ENCODE data around the gene FOXD4L6. TPM values are rescaled to one million over a fixed set of nuclear protein-coding genes. Genes with fewer than 3 reads are reported as not detected.
A peak's percentile ranks its signal among the peaks of the same experiment; 100 is the strongest.
"Not testable (repeated sequence)": the region's sequence is repeated elsewhere in the genome, so short reads cannot be mapped to it uniquely, and the experiment has no call there.

Gene FOXD4L6
- total and polyA plus RNA-seq, 10 donors, result 0.04 to 0.68 TPM; not detected in 8

DNA sequence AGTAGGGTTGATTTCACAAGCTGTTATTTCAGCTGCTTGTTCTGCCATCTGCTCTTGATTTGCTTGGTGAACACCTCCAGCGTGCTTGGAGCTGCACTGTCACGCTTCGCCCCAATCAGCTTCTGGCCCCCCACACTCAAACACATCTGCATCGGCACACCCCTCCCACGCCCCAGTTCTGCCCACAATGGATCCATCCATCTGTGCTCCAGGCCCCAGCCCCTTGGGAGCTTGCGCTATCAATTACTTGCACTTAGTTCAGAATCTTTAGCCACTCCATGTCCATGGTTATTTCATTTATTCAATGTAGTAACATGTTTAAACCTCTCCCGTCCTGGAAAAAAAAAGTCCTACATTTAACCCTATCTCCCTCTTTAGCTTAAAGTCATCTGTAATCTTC is 28.0 kb downstream of the FOXD4L6 start:
- H3K9me3 ChIP-seq; H3K36me3 ChIP-seq; DNase-seq; H3K27ac ChIP-seq; intact Hi-C loops (cut with DNase I; ENCODE audit: low total_unique reads); H3K4me3 ChIP-seq; H3K27me3 ChIP-seq (replicated peaks in 1 of 7); H3K4me1 ChIP-seq: not testable (repeated sequence)
- WGBS, 5 donors, result 59 to 78% (median 76%) methylated on average over 4 to 7 of the region's 7 CpGs

DNA sequence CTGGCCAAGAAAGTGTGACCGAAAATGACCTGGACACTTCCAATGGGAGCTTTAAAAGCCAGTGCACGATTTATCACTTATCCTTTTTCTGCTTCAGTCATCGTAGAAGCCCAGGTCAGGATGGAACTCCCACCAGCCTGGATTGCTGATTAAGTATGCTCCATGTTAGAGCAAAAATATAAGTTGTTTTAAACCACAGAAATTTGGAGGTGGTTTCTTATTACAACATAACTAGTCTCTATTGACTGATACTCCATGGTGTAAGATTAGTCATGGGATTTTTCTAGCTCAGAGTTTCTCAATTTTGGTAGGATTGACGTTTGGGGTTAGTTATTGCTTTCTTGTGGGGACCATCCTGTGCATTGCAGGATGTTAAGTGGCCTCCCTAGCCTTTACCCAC is 29.7 kb downstream of the FOXD4L6 start:
- H3K27ac ChIP-seq; H3K4me1 ChIP-seq; DNase-seq; intact Hi-C loops (cut with DNase I; ENCODE audit: low total_unique reads); H3K36me3 ChIP-seq; H3K9me3 ChIP-seq; H3K27me3 ChIP-seq (replicated peaks in 1 of 7); H3K4me3 ChIP-seq: not testable (repeated sequence)
- 42 to 63% (median 55%) methylated on average over 4 of the region's 4 CpGs for WGBS, 5 donors

DNA sequence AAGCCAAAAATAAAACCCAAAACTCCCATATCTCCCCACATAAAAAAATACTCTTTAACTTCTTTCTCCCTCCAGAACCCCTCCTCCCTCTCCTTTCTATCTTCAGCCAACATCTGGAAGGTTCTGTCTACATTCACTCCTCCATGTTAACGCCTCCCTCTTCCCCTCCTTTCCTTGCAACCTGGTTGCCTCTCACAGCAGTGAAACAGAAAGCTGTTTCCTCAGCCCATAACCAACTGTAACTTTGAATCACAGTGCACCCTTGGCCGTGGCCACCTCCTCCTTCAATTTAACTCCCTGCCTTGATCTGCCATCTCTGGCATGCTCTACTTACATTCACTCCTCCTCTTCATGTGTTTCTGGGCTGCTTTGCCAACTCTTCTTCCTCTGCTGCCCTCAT is 33.4 kb downstream of the FOXD4L6 start:
- H3K27me3 ChIP-seq (replicated peaks in 1 of 7); H3K4me3 ChIP-seq; intact Hi-C loops (cut with DNase I; ENCODE audit: low total_unique reads); DNase-seq; H3K4me1 ChIP-seq; H3K36me3 ChIP-seq; H3K27ac ChIP-seq; H3K9me3 ChIP-seq: not testable (repeated sequence)
- 22 to 46% (median 39%) methylated on average over 1 to 2 of the region's 2 CpGs for WGBS, 5 donors

DNA sequence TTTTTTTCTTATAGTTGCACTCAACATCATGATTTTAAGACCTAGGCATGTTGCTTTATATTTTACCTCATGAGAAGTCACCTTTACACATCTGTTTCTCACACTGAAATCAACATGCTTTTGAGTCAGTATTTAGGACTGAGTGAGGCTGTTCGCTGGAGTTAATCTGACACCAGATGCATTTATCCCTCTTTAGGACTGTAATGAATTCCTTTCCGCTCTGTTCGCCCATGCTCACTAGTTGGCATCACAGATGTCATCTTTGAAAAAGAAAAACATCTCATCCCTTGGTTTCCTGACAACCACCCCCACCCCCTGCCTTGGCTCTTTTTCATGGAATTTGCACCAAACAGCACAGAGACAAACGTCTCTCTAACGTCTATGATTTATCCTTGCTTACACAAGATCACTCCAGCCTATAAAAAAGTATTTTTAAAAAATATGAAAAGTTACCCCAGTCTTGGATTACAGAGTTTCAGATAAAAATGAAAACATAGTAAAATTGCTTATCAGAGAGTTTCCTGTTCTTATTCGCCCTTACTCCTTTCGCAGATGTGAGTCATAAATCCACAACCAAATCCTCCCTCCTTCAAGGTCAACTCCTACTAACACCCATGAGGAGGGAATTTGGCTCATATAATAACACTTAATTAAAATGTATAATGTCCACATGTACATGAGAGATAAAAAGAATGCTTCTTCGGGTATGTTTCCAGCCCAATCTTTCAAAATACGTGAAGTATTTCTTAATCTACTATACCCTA is 34.3 kb downstream of the FOXD4L6 start:
- 62 to 87% (median 72%) methylated on average over 3 to 5 of the region's 9 CpGs for WGBS, 5 donors
- intact Hi-C loops (cut with DNase I; ENCODE audit: low total_unique reads); H3K27ac ChIP-seq; H3K27me3 ChIP-seq (replicated peaks in 1 of 7); H3K4me1 ChIP-seq; H3K36me3 ChIP-seq; H3K9me3 ChIP-seq; H3K4me3 ChIP-seq; DNase-seq: not testable (repeated sequence)

DNA sequence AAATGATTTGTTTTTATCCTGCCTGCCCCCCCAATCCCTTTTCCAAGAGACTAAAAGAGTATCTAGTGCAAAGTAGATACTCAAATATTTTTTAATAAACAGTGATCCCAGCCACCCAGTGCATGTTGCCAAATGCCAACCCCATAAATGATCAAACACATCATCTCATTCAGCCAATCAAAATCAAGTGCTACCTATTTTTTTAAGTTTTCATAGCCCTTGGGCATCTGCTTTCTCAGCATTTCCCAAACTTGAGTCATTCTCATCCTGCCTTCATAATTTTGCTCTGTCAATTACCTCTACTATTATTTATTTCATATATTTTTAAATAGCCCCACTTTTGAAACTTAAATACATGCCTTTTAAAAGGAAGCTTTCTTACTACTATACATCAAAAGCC is 37.6 kb downstream of the FOXD4L6 start:
- H3K27me3 ChIP-seq (replicated peaks in 1 of 7), result peaks cover 0 to 18% (median 0%) of the 10 kb centered on the region in 7 donors
- H3K4me1 ChIP-seq; H3K36me3 ChIP-seq; H3K27ac ChIP-seq; H3K4me3 ChIP-seq; DNase-seq; H3K9me3 ChIP-seq; intact Hi-C loops (cut with DNase I; ENCODE audit: low total_unique reads): not testable (repeated sequence)

DNA sequence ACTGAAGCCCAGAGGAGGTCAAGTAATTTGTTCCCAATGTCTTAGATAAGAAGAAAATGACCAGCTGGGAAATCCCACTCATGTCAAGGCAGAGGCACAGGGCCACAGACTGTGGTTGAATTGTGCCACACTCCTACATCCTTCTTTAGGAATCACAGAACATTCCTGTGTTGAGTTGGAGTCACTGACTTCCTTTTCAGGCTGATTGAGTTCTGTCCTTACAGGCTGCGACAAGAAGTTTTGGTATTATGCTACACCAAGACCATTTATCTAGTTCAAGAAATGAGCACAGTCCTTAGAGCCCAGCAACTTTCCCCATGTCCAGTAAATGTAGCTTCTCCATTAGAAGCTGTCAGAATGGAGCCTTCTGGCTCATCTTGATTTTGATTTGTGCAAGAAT is 38.1 kb downstream of the FOXD4L6 start:
- DNase-seq; H3K36me3 ChIP-seq; H3K27ac ChIP-seq; H3K4me1 ChIP-seq; H3K4me3 ChIP-seq; H3K9me3 ChIP-seq; intact Hi-C loops (cut with DNase I; ENCODE audit: low total_unique reads): not testable (repeated sequence)
- WGBS, 5 donors, result 36 to 60% (median 50%) methylated on average over 1 of the region's 1 CpG
- H3K27me3 ChIP-seq (replicated peaks in 1 of 7), result peaks cover 0 to 18% (median 0%) of the 10 kb centered on the region in 7 donors

DNA sequence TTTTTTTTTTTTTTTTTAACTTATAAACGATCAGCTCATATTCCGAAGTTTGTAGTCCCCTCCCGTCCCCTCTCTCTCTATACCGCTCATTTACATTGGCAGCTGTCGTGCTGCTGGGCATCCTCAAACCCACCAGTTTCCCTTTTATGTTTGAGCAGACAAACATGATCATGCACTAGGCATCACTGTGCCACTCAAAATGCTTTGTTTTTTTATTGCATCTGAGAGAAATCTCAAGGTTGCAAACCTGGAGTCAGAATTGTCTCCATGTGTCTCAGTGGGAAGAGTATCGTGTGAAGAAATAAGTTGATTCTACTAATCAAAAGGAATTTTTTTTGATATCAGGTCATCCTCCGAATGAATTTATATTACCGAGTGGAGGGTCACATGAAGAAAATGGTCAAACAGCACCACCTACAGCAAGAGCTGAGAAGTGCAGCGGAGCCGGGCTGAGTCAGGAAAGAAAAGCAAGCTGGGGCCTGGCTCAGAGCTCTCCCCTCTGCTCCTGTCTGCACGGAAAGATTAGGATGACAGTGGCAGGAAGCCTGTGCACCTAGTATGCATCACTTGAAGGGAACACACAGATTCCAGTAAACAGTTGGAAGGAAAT is 39.9 kb downstream of the FOXD4L6 start:
- H3K4me1 ChIP-seq; H3K9me3 ChIP-seq; H3K4me3 ChIP-seq; H3K27ac ChIP-seq; DNase-seq; intact Hi-C loops (cut with DNase I; ENCODE audit: low total_unique reads); H3K36me3 ChIP-seq: not testable (repeated sequence)
- H3K27me3 ChIP-seq (replicated peaks in 1 of 7), result peaks cover 0 to 18% (median 0%) of the 10 kb centered on the region in 7 donors
- TF ChIP-seq, protein P1, sequence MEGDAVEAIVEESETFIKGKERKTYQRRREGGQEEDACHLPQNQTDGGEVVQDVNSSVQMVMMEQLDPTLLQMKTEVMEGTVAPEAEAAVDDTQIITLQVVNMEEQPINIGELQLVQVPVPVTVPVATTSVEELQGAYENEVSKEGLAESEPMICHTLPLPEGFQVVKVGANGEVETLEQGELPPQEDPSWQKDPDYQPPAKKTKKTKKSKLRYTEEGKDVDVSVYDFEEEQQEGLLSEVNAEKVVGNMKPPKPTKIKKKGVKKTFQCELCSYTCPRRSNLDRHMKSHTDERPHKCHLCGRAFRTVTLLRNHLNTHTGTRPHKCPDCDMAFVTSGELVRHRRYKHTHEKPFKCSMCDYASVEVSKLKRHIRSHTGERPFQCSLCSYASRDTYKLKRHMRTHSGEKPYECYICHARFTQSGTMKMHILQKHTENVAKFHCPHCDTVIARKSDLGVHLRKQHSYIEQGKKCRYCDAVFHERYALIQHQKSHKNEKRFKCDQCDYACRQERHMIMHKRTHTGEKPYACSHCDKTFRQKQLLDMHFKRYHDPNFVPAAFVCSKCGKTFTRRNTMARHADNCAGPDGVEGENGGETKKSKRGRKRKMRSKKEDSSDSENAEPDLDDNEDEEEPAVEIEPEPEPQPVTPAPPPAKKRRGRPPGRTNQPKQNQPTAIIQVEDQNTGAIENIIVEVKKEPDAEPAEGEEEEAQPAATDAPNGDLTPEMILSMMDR (IDR thresholded peaks at IDR 0.05 in 8 of 11, conservative IDR thresholded peaks at IDR 0.05 in 3 of 11), result peak in 7 of 11 experiments; percentile 39 to 72 (median 64)
- WGBS, 5 donors, result 11 to 16% (median 13%) methylated on average over 9 of the region's 11 CpGs

DNA sequence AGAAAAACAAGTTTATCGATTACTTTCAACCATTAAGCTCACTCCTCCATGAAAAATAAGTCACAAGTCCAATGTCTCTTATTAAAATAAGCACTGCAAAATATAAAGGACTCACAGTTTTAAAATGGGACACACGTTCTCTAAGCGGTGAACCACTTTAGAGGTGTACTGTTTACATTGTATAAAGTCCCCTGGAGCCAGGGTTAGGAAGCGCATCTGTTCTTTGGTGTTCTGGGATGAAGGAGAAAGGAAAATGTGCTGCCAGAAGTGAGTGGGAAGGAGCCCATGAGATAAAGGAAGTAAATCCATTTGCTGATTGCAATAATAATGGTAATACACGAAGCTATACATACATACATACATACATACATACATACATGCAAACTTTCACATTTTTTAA is 40.6 kb downstream of the FOXD4L6 start:
- H3K36me3 ChIP-seq; H3K27ac ChIP-seq; intact Hi-C loops (cut with DNase I; ENCODE audit: low total_unique reads); DNase-seq; H3K4me3 ChIP-seq; H3K4me1 ChIP-seq; H3K9me3 ChIP-seq: not testable (repeated sequence)
- 67 to 75% (median 69%) methylated on average over 5 of the region's 5 CpGs for WGBS, 5 donors
- peaks cover 0 to 19% (median 0%) of the 10 kb centered on the region in 7 donors for H3K27me3 ChIP-seq (replicated peaks in 1 of 7)

DNA sequence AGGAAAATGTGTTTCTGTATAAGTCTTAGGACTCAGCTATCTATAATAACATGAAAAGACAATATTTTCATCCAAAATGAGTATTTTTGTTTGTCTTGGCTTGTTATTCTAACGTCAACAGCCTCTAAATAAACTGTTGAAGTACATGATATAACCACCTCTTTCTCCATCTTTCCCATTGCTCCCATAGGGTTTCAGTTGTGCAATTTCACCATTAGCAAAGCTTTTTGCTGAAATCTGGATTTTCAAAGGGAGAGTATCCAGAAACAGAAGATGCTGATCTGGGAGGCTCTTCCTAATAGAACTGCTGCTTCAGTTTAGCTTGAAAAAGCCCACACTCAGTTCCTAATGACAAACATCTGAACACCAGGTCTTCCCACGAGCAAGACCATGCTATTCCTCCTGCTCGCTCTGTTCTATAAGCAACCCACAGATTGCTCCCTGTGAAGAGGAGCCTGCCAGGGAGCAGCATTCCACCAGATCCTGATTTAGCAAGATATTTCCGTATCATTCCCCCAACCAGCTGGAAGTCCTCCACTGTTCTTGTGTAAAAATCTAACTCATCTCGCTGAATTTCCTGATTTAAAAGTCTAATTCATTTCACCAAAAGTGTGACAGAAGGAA is 41.2 kb downstream of the FOXD4L6 start:
- H3K9me3 ChIP-seq; intact Hi-C loops (cut with DNase I; ENCODE audit: low total_unique reads); H3K27ac ChIP-seq; DNase-seq; H3K4me3 ChIP-seq; H3K36me3 ChIP-seq; H3K4me1 ChIP-seq: not testable (repeated sequence)
- H3K27me3 ChIP-seq (replicated peaks in 1 of 7), result peaks cover 0 to 22% (median 0%) of the 10 kb centered on the region in 7 donors
- 54 to 74% (median 65%) methylated on average over 4 to 5 of the region's 5 CpGs for WGBS, 5 donors

DNA sequence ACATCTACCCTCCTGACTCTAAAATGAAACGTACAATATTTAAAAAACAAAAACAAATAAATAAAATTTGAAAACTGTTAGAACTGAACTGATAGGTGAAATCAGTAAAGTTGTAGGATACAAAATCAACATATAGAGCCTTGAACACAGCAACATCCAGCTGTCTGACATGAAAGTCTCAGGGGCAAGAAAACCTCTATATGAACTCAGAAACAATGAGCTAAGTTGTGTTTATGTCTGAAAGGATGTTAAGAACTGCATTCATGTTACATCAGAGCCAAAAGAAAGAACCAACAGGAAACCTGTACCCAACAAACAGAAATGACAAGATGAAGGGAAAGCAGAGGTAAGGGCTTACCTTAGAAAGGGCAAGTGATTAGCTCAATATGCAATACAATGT is 41.8 kb downstream of the FOXD4L6 start:
- H3K27me3 ChIP-seq (replicated peaks in 1 of 7), result peaks cover 0 to 22% (median 0%) of the 10 kb centered on the region in 7 donors
- DNase-seq; H3K27ac ChIP-seq; H3K4me3 ChIP-seq; H3K36me3 ChIP-seq; H3K9me3 ChIP-seq; intact Hi-C loops (cut with DNase I; ENCODE audit: low total_unique reads); H3K4me1 ChIP-seq: not testable (repeated sequence)
- WGBS, 5 donors, result 20 to 59% (median 38%) methylated on average over 1 of the region's 1 CpG; no CpG with 5 or more reads in 1 of the 5 donors

All from spleen (tissue), 11 donors.